HG03064 (cell line): ENCODE measurements around the gene MRTO4.
"Not testable (repeated sequence)": the region's sequence is repeated elsewhere in the genome, so short reads cannot be mapped to it uniquely, and the experiment has no call there.

Experiments
- ATAC-seq: cut with Tn5 transposase; IDR thresholded peaks from one replicate; pipeline ENCODE4 v1.9.1; 2021; ENCODE audit warnings: low read depth; ENCODE audit not compliant: unreplicated experiment

MRTO4 gene

DNA sequence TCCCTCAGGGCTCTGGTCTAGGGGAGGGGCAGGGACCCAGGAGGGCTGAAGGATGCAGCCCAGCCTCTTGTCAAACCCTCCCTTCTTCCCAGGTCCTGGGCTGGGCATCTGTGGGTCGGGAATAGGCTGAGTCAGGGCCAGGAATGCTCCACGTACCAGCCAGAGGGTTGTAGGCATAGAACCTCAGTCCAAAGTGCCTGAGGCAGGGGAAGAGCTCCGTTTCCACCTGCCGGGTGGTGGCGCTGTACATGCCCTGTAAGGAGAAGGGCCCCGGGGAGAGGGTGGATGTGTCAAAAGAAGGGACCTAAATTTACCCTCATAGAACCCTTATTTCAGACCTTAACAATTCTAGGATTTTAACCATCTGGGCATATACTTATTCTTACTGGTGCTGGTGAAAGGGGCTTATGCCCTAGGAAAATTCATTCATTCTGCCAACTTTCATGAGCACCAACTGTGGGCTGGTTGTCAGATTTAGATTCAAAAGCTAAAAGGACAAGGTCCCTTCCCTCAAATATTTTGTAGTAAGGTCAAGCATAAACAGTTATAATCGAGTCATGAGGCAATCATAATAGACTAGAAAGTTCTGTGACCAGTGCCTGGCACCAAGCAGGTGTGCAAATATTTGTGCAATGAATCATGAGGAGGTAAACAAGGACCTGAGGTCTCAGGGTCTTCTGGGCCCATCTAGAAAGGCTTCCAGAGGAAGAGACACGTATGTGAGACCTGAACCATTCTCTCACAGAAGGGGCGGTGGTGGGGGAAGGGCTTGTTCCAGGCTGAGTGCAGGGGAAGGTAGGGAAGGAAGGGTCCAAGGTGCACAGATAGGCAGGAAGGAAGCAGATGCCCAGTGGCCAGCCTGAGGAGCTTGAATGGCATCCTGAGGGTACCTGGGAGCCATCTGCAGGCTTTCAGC is 18.1 kb downstream of the MRTO4 start:
- ATAC-seq = not testable (repeated sequence)

DNA sequence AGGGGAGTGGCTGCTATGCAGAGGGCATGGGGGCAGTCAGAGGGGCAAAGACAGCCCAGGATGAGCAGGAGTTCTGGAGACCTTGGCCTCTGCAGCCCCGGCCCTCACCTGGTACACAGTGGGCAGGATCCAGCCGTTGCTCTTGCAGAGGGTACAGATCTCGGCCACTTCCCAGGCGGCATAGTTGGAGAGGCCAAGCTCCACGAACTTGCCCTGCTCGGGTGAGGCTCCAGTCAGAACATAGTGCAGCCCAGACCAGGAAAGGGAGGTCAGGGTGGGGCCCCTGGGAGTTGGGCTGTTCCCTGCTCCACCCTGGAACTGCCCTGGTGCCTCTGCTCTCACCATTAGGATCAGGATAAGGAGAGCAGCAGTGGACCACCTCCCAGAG is 18.7 kb downstream of the MRTO4 start:
- ATAC-seq = not testable (repeated sequence)

DNA sequence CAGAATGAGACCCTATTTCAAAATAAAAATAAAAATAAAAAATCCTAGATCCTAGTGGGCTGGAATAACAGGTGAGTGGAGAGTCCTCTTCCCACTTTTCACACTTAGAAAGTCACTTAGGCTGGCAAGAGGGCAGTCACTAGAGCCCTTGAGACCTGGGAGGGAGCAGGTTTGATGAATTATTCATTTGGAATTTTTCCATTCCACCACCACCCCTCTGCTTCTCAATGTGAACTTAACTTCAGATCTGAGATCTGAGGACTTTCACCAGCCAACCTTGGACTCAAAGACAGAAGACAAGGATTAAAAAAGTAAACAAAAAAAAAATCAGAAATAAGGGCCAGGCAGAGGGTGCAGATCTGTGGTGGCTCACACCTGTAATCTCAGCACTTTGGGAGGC is 20.5 kb downstream of the MRTO4 start:
- ATAC-seq = no peak

DNA sequence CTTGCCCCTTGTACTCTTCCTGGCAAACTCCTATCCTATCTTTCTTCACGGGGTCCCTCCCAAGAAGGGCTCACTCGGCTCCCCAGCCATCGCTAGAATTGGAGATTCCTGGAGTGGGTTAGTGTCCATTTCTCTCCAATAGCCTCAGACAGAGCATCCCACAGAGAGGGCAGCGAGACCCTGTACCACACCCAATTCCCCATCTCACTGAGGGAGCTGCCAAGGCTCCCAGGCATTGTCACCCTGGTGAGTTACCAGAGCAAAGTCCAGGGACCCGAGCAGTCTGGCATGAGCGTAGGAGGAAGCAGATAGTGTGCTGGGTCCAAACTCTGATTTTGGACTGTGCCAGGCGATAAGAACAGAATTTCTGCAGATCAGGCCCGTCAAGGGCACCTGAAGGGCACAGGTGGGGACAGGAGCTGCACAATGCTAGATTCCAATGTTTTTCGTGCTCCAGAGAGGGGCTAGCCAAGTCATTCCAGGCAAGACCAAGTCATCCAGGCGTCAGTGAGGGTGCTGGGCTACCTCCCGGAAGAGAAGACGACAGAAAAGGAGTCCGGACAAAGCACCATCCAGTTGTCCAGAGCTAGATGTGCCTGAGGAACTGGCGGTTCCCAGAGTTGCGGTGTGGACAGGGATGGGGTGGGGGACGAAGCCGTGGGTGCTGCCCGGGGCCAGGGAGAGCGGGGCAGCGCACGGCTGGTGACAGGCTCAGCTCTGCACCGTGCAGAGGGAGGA is 21.7 kb downstream of the MRTO4 start:
- no peak for ATAC-seq

DNA sequence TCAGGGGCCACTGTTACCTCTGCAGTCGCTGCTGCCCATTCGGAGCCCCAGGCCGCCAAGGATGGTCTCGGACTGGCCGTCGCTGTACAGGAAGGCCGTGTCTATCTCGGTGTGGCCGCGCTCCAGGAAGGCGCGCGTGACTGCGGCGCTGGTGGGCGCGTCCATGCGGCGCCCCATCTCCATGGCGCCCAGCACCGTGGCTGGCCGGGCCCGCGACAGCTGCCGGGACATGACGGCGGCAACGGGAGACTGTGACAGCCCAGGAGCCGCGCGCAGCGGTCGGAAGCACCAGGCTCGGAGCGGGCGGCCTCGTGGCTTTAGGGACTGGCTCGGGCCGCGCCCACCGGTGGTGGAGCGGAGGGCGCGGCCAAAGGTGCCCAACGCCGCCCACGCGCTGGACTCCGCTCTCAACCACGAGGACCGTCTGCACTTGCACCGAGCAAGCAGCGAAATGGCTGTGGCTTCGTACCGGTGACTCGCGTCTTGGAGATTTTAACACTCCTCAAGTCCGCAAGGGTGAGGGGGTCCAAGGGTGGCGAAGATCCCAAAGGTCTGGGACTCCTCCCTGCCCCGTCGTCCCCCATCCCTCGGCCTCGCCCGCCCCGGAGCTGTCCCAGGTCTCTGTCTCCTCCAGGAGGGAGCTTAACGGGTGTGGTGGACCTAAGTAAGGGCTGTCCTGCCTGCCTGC is 22.4 kb downstream of the MRTO4 start:
- ATAC-seq = not testable (repeated sequence)

DNA sequence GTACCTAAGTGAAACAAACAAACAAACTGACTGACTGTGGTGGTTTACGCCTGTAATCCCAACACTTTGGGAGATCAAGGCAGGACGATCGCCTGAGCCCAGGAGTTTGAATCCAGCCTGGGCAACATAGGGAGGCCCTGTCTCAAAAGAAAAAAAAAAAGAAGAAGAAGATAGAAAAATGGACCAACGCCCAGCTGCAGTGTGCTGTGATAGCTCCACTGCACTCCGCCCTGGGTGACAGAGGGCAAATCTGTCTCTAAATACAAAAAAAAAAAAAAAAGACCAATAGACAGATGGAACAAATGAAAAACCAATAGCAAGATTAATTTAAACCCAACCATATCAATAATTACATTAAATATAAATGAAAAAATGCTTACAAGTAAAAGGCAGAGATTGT is 23.0 kb downstream of the MRTO4 start:
- no peak for ATAC-seq

DNA sequence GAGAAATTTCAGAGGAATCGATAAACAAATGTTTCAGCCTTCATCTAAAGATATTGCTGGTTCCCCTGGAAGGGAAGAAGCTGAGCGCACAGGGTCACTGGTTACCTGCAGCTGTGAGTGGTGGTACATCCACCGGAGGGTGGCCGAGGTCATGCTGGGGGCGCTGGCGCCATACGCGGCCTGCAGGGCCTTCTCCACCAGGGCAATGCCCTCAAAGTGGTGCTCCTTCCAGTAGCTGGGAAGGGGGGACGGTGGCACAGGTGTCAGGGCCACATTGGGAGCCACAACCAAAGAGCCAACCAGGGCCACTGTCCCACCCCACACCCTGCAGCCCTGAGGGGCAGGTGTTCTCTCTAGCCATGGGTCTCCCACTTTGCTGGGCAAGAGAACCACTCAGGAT is 32.3 kb downstream of the MRTO4 start:
- ATAC-seq = no peak

DNA sequence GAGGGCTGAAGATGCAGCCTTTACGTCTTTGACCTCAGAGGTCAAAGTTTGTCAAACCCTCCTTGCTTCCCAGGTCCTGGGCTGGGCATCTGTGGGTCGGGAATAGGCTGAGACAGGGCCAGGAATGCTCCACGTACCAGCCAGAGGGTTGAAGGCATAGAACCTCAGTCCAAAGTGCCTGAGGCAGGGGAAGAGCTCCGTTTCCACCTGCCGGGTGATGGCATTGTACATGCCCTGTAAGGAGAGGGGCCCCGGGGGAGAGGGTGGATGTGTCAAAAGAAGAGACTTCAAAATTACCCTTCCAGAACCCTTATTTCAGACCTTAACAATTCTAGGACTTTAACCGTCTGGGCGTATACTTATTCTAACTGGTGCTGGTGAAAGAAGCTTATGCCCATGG is 33.3 kb downstream of the MRTO4 start:
- no peak for ATAC-seq

DNA sequence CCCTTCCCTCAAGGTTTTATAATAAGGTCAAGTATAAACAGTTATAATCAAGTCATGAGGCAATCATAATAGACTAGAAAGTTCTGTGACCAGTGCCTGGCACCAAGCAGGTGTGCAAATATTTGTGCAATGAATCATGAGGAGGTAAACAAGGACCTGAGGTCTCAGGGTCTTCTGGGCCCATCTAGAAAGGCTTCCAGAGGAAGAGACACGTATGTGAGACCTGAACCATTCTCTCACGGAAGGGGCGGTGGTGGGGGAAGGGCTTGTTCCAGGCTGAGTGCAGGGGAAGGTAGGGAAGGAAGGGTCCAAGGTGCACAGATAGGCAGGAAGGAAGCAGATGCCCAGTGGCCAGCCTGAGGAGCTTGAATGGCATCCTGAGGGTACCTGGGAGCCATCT is 33.8 kb downstream of the MRTO4 start:
- ATAC-seq = not testable (repeated sequence)

DNA sequence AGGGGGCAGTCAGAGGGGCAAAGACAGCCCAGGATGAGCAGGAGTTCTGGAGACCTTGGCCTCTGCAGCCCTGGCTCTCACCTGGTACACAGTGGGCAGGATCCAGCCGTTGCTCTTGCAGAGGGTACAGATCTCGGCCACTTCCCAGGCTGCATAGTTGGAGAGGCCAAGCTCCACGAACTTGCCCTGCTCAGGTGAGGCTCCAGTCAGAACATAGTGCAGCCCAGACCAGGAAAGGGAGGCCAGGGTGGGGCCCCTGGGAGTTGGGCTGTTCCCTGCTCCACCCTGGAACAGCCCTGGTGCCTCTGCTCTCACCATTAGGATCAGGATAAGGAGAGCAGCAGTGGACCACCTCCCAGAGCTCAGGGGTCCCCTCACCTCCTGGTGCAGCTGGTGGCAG is 34.2 kb downstream of the MRTO4 start:
- not testable (repeated sequence) for ATAC-seq

DNA sequence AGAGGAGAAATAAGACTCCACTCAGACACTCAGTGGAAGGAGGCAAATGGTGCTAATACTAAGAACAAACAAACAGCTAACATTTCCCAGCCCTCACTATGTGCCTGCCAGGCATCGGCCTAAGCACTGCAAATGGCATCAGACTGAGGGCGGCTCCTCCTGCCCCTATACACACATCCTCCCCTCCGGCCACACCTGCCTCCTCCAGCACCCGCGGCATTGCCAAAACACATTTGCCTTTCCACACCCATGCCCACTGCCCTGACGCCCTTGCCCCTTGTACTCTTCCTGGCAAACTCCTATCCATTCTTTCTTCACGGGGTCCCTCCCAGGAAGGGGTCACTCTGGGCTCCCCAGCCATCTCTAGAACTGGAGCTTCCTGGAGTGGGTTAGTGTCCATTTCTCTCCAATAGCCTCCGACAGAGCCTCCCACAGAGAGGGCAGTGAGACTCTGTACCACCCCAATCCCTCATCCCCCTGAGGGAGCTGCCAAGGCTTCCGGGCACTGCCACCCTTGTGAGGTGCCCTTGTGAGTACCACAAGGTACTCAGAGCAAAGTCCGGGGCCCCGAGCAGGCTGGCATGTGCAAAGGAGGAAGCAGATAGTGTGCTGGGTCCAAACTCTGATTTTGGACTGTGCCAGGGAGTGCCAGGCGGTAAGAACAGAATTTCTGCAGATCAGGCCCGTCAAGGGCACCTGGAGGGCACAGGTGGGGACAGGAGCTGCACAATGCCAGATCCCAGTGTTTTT is 36.0 kb downstream of the MRTO4 start:
- ATAC-seq = no peak

DNA sequence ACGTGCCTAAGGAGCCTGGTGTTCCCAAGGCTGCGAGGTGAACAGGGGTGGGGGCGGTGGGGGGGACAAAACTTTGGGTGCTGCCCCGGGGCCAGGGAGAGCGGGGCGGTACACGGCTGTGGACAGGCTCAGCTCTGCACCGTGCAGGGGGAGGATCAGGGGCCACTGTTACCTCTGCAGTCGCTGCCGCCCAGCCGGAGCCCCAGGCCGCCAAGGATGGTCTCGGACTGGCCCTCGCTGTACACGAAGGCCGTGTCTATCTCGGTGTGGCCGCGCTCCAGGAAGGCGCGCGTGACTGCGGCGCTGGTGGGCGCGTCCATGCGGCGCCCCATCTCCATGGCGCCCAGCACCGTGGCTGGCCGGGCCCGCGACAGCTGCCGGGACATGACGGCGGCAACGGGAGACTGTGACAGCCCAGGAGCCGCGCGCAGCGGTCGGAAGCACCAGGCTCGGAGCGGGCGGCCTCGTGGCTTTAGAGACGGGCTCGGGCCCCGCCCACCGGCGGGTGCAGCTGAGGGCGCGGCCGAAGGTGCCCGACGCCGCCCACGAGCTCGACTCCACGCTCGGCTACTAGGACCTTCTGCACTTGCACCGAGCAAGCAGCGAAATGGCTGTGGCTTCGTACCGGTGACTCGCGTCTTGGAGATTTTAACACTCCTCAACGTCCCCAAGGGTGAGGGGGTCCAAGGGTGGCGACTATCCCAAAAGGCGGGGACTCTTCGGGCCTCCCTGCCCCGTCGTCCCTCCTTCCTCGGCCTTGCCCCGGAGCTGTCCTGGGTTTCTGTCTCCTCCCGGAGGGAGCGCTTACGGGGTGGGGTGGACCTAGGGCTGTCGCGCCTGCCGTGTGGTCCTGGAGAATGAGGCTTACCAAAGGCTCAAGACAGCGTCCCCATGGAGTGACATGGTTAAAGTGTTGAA is 37.0 kb downstream of the MRTO4 start, which contains the start of gene AKR7A3:
Gene AKR7A3, minus strand, starts transcription at position 447 of the 918 bp plus-strand sequence. Its CDS starts 61 bp downstream, at position 386.
- ATAC-seq = not testable (repeated sequence)

DNA sequence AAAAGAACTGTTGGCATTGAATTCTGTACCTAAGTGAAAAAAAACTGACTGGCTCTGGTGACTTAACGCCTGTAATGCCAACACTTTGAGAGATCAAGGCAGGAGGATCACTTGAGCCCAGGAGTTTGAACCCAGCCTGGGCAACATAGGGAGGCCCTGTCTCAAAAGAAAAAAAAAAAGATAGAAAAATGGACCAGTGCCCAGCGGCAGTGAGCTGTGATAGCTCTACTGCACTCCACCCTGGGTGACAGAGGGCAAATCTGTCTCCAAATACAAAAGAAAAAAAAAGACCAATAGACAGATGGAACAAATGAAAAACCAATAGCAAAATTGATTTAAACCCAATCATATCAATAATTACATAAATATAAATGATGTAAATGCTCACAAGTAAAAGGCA is 37.6 kb downstream of the MRTO4 start:
- no peak for ATAC-seq

DNA sequence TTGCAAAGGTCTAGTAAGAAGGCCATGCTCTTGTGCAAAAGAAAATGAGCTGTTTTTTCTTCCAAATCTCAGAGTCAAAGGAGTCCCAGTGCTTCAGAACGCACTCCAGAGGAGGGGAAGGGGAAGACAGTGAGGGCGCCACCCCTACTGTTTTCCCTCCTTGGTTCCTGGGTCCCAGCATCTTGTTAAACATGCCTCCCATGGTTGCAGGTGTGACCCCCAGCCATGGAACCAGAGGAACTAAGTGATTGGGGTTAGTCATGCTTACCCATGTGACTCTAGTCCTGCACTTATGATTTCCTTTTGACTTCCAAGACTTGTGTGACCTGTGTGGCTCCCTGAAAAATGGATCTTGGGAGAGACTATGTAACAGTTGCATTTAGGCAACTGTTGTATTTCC is 43.0 kb downstream of the MRTO4 start:
- no peak for ATAC-seq

DNA sequence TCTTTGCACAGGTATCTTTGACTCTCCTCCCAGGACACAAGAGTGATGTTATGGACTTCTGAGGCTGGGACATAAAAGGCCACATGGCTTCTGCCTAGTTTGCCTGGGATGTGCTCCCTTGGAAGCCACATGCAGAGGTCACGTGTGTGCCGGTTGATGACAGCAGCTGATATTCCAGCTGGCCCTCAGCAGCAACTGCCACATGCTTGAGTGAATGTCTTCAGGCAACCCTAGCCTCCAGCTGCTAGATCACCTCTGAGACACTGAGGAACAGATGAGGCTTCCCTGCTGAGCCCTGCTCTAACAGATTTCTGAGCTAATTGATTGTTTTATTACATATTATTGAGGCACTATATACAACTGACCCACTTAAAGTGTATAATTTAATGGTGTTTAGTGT is 48.6 kb downstream of the MRTO4 start:
- no peak for ATAC-seq

DNA sequence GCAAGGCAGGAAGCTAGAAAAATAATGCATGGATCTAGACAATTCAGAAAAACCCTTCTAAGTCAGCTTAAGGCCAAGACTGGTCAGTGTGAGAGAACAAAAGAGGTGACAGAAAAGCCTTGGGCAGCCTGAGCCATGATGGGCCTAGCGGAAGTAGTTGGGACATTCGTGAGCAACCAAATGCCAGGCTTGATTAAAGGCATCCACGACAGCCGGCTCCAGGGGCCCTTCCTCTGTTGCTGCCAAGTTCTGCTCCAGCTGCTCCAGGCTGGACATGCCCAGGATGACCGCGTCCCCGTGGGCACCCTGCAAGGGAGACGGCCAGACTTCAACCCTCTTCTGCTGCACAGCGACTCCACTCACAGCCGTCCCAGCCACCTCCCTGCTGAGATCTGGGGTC is 52.5 kb downstream of the MRTO4 start:
- not testable (repeated sequence) for ATAC-seq

DNA sequence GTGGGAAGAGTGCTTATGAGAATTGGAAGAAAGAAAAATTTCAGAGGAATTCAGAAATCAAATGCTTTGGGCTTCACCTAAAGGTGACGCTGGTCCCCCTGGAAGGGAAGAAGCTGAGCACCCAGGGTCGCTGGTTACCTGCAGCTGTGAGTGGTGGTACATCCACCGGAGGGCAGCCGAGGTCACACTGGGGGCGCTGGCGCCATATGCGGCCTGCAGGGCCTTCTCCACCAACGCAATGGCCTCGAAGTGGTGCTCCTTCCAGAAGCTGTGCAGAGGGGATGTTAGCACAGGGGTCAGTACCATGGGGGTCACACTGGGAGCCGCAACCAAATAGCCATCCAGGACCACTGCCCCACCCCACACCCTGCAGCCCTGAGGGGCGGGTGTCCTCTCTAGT is 54.3 kb downstream of the MRTO4 start:
- ATAC-seq = no peak

DNA sequence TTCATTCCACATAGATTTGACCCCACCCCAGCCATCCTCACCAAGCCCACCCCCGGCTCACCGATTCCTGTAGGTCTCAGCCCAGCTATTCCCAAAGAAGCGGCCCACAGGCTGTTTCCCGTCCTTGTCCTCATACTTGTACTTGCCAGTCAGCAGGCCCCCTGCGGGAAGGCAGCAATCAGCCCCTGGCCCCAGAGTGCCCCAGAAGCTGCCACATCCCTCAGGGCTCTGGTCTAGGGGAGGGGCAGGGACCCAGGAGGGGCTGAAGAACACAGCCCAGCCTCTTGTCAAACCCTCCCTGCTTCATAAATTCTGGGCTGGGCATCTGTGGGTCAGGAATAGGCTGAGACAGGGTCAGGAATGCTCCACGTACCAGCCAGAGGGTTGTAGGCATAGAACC is 55.3 kb downstream of the MRTO4 start:
- no peak for ATAC-seq

DNA sequence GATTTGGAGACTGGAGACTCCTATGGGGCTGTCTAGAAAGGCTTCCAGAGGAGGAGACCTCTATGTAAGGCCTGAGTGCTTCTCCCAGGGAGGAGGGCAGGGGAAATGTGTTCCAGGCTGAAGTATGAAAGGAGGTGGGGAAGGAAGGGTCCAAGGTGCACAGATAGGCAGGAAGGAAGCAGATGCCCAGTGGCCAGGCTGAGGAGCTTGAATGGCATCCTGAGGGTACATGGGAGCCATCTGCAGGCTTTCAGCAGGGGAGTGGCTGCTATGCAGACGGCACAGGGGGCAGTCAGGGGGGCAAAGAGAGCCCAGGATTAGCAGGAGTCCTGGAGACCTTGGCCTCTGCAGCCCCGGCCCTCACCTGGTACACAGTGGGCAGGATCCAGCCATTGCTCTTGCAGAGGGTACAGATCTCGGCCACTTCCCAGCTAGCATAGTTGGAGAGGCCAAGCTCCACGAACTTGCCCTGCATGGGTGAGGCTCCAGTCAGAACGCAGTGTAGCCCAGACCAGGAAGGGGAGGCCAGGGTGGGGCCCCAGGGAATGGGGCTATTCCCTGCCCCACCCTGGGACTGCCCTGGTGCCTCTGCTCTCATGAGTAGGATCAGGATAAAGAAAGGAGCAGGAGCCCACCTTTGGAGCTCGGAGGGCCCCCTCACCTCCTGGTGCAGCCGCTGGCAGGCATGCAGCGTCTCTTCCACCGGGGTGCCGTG is 56.3 kb downstream of the MRTO4 start:
- ATAC-seq = no peak
